ENCODE results near the gene SPNS2. TPM values are rescaled to one million over a fixed set of nuclear protein-coding genes. Genes with fewer than 3 reads are reported as not detected.

SPNS2 gene
- total RNA-seq, 1 donor from 2014 or later = 67.0 TPM

DNA sequence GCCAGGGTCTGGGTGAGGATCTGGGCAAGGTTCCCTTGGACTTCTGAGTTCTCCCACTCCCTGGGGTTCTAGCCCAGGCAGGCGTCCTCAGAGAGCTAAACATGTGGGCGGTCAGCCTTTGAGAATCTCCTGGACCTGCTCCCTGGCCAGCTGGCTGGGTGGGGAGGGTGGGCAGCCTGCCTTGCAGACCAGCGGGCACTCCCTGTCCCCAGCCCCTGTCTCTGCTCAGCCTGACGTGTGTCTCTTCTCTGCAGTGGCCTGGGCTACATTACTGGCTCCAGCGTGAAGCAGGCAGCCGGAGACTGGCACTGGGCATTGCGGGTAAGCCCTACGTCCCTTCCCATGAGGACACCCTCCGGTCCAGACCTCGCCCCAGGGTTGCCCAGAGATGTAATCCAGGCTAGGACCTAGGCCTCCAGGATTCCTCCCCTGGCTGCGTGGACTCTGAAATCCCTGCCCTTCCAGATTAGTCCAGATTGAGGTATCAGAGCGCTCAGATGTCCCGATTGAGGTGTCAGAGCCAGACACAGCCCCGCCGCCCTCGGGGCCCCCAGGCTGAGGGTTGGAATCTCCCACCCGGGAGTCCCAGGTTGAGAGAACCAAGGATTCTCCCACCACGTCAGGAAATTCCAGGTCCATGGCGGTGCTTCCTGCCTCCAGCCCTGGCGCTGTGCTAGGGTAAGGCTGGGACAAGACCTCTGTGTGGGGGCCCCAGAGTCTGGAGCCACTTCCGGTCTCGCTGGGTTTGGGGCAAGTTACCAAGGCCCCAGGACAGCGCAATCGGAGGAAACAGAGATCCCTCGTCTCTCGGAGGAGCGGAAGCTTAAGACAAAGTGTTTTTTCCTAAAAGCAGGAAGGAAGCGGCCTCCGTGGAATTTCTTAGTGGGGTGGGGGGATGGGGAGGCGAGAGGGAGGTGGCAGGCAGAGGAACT lies 32.4 kb downstream of the SPNS2 start:
- H3K4me1 ChIP-seq = peaks cover 19% of the 10 kb centered on the region
- intact Hi-C loops (cut with DNase I) = no loop called here
- H3K36me3 ChIP-seq = no peaks in the 10 kb centered on the region
- no peak for DNase-seq
- H3K27me3 ChIP-seq = no peaks in the 10 kb centered on the region
- H3K9me3 ChIP-seq = no peaks in the 10 kb centered on the region
- no peak for TF ChIP-seq CTCF (IDR thresholded peaks at IDR 0.05)
- ATAC-seq = peak; percentile 47
- H3K4me3 ChIP-seq = no peak overlapping the region
- H3K27ac ChIP-seq = peak overlapping the region; percentile 68

GRCh38 chr17:4531988-4532736 lies 33.5 kb downstream of the SPNS2 start:
- H3K36me3 ChIP-seq = no peaks in the 10 kb centered on the region
- no peak overlapping the region for H3K27ac ChIP-seq
- intact Hi-C loops (cut with DNase I) = no loop called here
- no peak overlapping the region for H3K4me3 ChIP-seq
- no peak for DNase-seq
- no peaks in the 10 kb centered on the region for H3K27me3 ChIP-seq
- no peak for TF ChIP-seq CTCF (IDR thresholded peaks at IDR 0.05)
- H3K9me3 ChIP-seq = no peaks in the 10 kb centered on the region
- peaks cover 29% of the 10 kb centered on the region for H3K4me1 ChIP-seq
- no peak for ATAC-seq

DNA sequence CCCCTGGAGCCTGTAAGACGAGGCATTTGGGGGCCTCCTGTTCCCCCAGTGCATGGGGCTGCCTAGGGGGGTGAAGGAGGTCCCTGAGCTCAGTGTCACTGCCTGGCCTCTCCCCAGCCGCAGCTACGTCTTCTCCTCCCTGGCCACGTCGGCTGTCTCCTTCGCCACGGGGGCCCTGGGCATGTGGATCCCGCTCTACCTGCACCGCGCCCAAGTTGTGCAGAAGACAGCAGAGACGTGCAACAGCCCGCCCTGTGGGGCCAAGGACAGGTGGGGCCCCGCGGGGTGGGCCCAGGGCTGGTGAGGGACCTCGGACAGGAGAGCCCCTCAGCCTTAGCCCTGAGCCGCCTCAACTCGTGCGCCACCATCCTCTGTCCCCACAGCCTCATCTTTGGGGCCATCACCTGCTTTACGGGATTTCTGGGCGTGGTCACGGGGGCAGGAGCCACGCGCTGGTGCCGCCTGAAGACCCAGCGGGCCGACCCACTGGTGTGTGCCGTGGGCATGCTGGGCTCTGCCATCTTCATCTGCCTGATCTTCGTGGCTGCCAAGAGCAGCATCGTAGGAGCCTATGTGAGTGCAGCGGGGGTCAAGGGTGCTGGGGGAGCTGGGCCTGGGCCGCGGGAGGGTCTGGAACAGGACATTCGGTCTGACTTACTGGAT lies 34.3 kb downstream of the SPNS2 start:
- no peak for ATAC-seq
- no peaks in the 10 kb centered on the region for H3K9me3 ChIP-seq
- DNase-seq = no peak
- peak overlapping the region; percentile 55 for H3K27ac ChIP-seq
- intact Hi-C loops (cut with DNase I) = no loop called here
- peaks cover 1% of the 10 kb centered on the region for H3K36me3 ChIP-seq
- no peak for TF ChIP-seq CTCF (IDR thresholded peaks at IDR 0.05)
- H3K4me3 ChIP-seq = no peak overlapping the region
- H3K4me1 ChIP-seq = peaks cover 28% of the 10 kb centered on the region
- H3K27me3 ChIP-seq = no peaks in the 10 kb centered on the region

DNA sequence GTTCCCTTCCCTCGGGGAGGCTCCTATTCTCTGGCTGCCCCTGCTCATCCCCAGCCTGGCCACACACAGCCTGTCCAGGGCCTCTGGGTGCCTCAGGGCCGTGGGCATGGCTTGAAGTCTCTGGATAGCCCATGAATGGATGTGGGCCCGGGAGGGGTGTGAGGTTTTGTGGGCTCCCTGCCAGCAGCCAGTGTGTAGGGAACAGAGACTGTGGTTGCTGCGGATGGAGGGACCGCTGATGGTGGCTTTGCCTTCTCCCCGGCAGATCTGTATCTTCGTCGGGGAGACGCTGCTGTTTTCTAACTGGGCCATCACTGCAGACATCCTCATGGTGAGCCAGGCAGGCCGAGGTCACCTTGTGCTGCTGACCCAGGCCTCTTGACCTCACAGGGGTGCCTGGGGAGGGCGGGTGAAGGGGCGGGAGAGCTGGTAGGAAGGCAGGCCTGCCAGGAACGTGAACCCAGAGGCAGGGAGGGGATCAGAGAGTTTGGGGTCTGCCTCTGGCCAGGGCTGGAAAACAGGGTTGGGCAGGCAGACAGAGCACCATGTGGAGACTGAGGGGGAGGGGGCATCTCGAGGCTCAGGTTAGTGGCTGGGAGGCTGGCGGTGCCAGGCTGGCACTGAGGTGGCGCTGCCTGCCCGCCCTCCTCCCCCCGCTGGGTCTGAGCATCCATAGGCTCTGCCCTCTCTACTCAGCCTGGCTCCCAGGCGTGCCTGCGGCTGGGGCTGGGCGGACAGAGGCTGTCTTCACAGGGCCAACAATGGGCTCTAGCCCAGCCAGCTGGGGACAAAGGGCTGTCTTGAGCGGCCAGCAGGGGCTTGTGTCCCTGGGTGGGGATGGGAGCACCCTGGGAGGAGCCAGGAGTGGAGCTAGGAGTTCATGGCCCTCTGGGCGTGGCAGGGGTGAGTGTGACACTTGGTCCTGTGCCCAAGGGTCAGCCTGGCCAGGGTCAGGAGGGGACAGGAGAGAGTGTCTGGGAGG lies 35.1 kb downstream of the SPNS2 start:
- peak overlapping the region; percentile 55 for H3K27ac ChIP-seq
- no peak for TF ChIP-seq CTCF (IDR thresholded peaks at IDR 0.05)
- peaks cover 10% of the 10 kb centered on the region for H3K36me3 ChIP-seq
- intact Hi-C loops (cut with DNase I) = no loop called here
- no peaks in the 10 kb centered on the region for H3K27me3 ChIP-seq
- no peak overlapping the region for H3K4me3 ChIP-seq
- ATAC-seq (peak; percentile 21), DNase-seq (no peak)
- H3K4me1 ChIP-seq = peaks cover 28% of the 10 kb centered on the region
- H3K9me3 ChIP-seq = no peaks in the 10 kb centered on the region

DNA sequence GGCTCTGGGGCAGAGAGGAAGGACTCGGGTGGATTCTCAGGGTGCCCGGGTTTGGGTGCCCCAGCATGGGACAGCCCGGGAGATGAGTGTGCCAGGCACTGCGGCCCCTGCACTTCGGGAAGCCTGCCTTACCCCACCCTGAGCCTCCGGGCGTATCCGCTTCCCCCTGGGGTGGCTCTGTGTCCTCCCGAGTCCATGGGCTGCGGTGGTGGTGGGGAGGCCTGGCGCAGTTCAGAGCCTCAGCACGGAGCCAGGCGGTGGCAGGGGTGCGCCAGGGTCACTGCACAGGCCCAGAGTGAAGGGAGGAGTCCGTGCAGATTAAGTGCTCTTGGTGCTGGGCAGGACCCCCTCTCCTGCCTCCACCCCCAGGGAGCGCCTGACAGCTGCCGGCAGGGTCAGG lies 35.8 kb downstream of the SPNS2 start:
- Histone ChIP-seq H3K36me3 (peaks cover 17% of the 10 kb centered on the region), H3K27ac (peak overlapping the region; percentile 55), H3K27me3 (no peaks in the 10 kb centered on the region), H3K9me3 (no peaks in the 10 kb centered on the region), H3K4me3 (no peak overlapping the region), H3K4me1 (peaks cover 28% of the 10 kb centered on the region)
- intact Hi-C loops (cut with DNase I) = no loop called here
- ATAC-seq = no peak
- TF ChIP-seq CTCF (IDR thresholded peaks at IDR 0.05) = no peak
- no peak for DNase-seq
